GM12875 (cell line): Measurements from ENCODE around the gene KCNF1.

Experiments
- H3K4me3 ChIP-seq: one replicate; pipeline ENCODE4 v1.5.1; 2011; ENCODE audit warnings: low read depth, low read length, control low read depth
- TF ChIP-seq, protein P1 (sequence below): IDR thresholded peaks from 2 replicates; pipeline ENCODE4 v1.5.1; 2011; ENCODE audit warnings: low read depth, mild to moderate bottlenecking, control low read depth, inconsistent platforms, low read length, moderate library complexity, borderline replicate concordance; ENCODE audit not compliant: insufficient read depth

Gene KCNF1

GRCh38 chr2:10947005-10947440 is 35.3 kb downstream of the KCNF1 start:
- no peak overlapping the region for H3K4me3 ChIP-seq
- TF ChIP-seq, protein P1, sequence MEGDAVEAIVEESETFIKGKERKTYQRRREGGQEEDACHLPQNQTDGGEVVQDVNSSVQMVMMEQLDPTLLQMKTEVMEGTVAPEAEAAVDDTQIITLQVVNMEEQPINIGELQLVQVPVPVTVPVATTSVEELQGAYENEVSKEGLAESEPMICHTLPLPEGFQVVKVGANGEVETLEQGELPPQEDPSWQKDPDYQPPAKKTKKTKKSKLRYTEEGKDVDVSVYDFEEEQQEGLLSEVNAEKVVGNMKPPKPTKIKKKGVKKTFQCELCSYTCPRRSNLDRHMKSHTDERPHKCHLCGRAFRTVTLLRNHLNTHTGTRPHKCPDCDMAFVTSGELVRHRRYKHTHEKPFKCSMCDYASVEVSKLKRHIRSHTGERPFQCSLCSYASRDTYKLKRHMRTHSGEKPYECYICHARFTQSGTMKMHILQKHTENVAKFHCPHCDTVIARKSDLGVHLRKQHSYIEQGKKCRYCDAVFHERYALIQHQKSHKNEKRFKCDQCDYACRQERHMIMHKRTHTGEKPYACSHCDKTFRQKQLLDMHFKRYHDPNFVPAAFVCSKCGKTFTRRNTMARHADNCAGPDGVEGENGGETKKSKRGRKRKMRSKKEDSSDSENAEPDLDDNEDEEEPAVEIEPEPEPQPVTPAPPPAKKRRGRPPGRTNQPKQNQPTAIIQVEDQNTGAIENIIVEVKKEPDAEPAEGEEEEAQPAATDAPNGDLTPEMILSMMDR, result no peak

DNA sequence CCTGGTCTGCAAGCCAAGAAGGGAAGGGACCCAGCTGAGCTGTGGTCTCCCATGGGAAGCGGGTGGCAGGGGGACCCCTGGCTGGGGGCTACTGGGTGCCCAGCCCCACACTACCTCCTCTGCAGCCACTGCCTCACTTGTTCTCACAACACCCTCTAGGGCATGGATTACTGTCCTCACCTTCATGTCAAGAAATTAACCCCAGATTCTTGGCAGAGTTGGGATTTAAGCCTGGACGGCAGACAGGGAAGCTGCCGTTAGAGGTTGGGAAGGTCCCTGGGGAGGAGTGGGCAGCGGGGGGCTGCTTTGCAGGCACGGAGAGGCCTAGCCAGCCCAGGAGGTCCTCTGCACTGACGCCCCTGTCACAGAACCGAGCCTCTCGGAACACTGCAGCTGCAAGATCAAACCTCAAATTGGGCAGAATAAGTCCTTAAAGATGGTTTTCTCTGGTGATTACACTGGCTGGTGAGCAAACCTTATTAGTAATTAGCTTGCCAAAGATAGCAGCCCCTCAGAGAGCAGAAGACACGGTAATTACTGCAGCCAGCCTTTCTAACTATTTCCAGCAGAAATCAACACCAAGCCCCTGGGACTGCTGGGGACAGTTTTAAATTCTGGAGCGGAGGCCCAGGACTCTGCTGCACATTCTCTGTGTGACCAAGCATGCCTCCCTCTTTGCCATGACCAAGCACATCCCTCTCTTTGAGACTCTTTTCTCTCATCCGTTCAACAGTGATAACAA is 35.9 kb downstream of the KCNF1 start:
- no peak overlapping the region for H3K4me3 ChIP-seq
- TF ChIP-seq, protein P1, result no peak

GRCh38 chr2:10948188-10948564 is 36.4 kb downstream of the KCNF1 start:
- TF ChIP-seq, protein P1, result no peak
- no peak overlapping the region for H3K4me3 ChIP-seq

GRCh38 chr2:10948606-10949230 is 37.0 kb downstream of the KCNF1 start:
- TF ChIP-seq, protein P1, result no peak
- H3K4me3 ChIP-seq, result no peak overlapping the region

- TF ChIP-seq, protein P1, result no peak
- no peak overlapping the region for H3K4me3 ChIP-seq
These were observed 38.1 kb downstream of the KCNF1 start for GRCh38 chr2:10949835-10950234.

GRCh38 chr2:10951558-10952414 is 40.1 kb downstream of the KCNF1 start:
- TF ChIP-seq, protein P1, result no peak
- no peak overlapping the region for H3K4me3 ChIP-seq

DNA sequence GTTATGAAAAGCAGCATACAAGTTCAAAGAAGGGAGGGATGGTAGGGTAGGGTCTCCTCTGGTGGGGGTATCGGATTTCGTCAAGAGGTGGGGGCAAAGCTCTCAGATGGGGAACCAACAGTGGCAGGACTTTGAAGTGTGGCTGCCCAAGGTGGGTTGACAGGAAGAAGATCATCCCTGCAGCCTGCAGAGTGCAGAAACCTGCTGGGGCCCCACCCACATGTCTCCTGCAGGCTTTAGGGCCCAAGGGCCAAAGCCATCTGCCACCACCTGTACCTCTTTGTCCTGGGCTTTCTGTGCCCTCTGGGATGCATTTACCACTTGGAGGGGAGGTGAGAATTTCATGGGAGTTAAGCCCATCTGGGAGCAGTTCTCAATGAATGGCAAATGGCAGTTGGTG is 42.7 kb downstream of the KCNF1 start:
- H3K4me3 ChIP-seq, result no peak overlapping the region
- TF ChIP-seq, protein P1, result no peak
